Measurements from ENCODE around the gene TUBGCP3.

TUBGCP3 gene

DNA sequence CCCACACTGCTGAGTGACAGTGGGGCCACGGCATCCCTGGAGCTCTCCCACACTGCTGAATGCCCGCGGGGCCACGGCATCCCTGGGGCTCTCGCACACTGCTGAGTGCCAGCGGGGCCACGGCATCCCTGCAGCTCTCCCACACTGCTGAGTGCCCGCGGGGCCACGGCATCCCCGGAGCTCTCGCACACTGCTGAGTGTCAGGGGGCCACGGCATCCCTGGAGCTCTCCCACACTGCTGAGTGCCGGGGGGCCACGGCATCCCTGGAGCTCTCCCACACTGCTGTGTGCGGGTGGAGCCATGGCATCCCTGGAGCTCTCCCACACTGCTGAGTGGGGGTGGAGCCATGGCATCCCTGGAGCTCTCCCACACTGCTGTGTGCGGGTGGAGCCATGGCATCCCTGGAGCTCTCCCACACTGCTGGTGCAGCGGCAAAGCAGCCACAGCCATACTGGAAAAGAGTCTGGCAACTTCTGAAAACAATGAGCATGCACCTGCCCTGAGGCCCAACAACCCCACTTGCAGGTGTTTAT, 8.6 kb downstream of the TUBGCP3 start:
- TF ChIP-seq, protein P1, sequence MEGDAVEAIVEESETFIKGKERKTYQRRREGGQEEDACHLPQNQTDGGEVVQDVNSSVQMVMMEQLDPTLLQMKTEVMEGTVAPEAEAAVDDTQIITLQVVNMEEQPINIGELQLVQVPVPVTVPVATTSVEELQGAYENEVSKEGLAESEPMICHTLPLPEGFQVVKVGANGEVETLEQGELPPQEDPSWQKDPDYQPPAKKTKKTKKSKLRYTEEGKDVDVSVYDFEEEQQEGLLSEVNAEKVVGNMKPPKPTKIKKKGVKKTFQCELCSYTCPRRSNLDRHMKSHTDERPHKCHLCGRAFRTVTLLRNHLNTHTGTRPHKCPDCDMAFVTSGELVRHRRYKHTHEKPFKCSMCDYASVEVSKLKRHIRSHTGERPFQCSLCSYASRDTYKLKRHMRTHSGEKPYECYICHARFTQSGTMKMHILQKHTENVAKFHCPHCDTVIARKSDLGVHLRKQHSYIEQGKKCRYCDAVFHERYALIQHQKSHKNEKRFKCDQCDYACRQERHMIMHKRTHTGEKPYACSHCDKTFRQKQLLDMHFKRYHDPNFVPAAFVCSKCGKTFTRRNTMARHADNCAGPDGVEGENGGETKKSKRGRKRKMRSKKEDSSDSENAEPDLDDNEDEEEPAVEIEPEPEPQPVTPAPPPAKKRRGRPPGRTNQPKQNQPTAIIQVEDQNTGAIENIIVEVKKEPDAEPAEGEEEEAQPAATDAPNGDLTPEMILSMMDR (IDR thresholded peaks at IDR 0.05; ENCODE audit: low read depth, low read length, missing control alignments) = no peak
- DNase-seq (ENCODE audit: extremely low read depth, low read depth) = no peak
- no peak overlapping the region for H3K4me3 ChIP-seq (replicated peaks; ENCODE audit: low read depth, low read length)

DNA sequence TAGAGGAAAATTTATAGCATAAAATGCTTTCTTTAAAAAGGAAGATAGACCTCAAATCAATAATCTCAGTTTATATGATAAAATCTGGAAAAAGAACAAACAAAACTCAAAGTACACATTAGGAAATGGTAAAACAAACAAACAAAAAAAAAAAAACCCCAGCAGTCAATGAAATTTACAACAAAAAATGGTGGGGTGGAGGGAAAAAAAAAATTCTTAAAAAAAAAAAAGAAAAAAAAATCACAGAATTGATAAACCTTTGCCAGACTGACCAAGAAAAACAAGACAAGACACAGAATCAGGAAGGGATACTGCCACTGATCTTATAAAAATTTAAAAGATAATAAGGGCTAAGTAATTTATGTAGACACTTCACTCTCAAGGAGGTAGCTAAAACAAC, 11.2 kb downstream of the TUBGCP3 start:
- TF ChIP-seq, protein P1 (IDR thresholded peaks at IDR 0.05; ENCODE audit: low read depth, low read length, missing control alignments) = no peak
- no peak overlapping the region for H3K4me3 ChIP-seq (replicated peaks; ENCODE audit: low read depth, low read length)
- no peak for DNase-seq (ENCODE audit: extremely low read depth, low read depth)

DNA sequence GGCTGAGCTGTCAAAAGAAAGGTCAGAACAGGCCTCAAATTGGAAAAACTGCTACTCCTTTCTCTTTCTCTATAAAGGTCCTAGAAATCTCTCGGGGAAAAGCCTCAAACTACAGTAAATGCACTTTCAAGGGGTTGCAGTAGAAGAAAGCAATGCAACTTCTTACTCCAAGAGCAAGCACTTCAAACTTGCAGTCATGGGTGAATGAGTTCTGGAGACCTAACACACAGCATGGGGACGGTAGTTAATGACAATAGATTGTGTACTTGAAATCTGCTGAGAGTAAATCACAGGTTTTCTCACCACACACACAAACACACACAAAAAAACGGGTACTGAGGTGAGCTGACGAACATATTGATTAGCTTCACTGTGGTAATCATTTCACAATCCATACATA, 11.8 kb downstream of the TUBGCP3 start:
- no peak overlapping the region for H3K4me3 ChIP-seq (replicated peaks; ENCODE audit: low read depth, low read length)
- TF ChIP-seq, protein P1 (IDR thresholded peaks at IDR 0.05; ENCODE audit: low read depth, low read length, missing control alignments) = no peak
- no peak for DNase-seq (ENCODE audit: extremely low read depth, low read depth)

DNA sequence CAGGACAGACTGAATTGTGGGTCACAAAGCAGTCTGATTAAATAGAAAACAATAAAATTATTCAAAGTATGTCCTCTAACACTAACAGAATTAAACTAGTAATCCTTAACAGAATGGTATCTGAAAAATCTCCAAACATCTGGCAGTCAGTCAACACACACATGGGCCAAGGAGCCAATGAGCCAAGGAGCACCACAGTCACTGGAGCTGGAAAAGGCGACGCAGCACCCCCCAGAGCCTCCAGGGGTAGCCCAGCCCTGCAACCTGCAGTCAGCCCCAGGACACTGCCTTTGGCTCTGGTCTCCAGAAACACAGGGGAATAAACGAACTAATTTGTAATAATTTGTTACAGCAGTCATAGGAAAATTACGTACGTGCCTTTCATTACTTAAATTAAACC, 12.3 kb downstream of the TUBGCP3 start:
- no peak overlapping the region for H3K4me3 ChIP-seq (replicated peaks; ENCODE audit: low read depth, low read length)
- DNase-seq (ENCODE audit: extremely low read depth, low read depth) = peak; percentile 45
- TF ChIP-seq, protein P1 (IDR thresholded peaks at IDR 0.05; ENCODE audit: low read depth, low read length, missing control alignments) = peak; percentile 17

DNA sequence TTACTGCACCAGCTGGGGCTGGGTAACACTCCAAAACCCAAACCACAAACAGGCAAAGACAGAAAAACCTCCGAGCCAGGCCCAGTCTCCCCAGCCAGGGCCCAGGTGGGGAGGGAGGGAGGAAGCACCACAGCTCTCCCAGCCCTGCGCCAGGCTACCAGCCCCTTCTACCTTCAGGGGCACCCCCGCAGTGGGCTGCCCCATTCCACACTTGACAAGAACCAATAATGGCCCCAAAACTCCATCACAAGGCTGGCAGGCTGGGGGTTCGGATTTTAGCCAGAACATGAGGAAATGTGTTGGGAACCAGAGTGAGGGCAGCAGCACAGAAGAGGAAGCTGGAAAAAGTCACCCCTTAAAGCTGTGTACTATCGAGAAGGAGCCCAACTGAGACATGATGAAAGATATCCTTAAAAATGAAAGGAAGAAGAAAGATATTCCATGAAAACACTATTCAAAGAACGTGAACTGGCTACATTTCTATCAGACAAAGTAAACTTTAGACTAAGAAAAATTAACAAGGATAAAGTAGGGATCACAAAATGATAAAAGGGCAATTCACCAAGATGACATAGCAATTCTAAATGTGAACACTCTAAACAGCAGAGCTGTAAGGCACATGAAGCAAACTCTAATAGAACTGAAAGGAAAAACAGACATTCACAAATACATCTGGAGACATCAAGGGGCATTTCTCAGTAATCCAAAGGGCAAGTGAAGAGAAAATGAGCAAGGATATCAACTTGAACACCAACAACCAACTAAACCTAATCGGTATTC, 12.9 kb downstream of the TUBGCP3 start:
- TF ChIP-seq, protein P1 (IDR thresholded peaks at IDR 0.05; ENCODE audit: low read depth, low read length, missing control alignments) = no peak
- DNase-seq (ENCODE audit: extremely low read depth, low read depth) = no peak
- H3K4me3 ChIP-seq (replicated peaks; ENCODE audit: low read depth, low read length) = no peak overlapping the region

DNA sequence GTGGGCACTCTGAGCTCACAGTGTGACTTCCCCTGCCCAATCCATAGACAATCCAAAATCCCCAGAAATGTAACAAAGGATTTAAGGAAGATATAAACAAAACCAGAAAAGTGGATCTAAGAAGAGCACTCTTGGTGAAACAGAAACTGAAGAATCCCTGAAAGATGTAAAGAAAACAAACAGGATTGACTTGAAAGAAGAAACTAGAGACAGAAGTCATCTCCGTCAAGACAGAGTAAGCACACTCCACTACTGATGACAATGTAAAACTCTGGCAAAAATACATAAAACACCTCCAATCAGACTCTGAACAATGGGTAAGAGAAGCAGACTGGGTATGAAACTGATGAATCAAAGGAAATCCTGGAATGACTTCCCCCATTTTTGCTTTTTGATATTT, 13.5 kb downstream of the TUBGCP3 start:
- no peak for DNase-seq (ENCODE audit: extremely low read depth, low read depth)

More for the DNA sequence above, 13.5 kb downstream of the TUBGCP3 start:
- H3K4me3 ChIP-seq (replicated peaks; ENCODE audit: low read depth, low read length) = no peak overlapping the region
- TF ChIP-seq, protein P1 (IDR thresholded peaks at IDR 0.05; ENCODE audit: low read depth, low read length, missing control alignments) = no peak

All from HFF-Myc (cell line).